Gastroesophageal sphincter (tissue), 4 donors: ENCODE results near the gene TMEM123. TPM values are rescaled to one million over a fixed set of nuclear protein-coding genes. Genes with fewer than 3 reads are reported as not detected.

Experiments used
- ATAC-seq: fragments of 150-250 bp; one replicate; pipeline ENCODE4 v1.9.1; 2016; ENCODE audit warnings: mild to moderate bottlenecking, moderate library complexity
- H3K27ac ChIP-seq, 4 donors: fragments of 200-600 bp; sonication (generic) in 3 of 4; 1 replicate in 3 of 4; 2 replicates in 1 of 4; pipeline ENCODE4 v1.5.1; 2016 to 2019
- H3K27me3 ChIP-seq: fragments of 200-600 bp; sonication (generic); one replicate; pipeline ENCODE4 v1.5.1; 2019
- H3K36me3 ChIP-seq, 2 donors: fragments of 200-600 bp; sonication (generic); one replicate each; pipeline ENCODE4 v1.5.1; 2019; ENCODE audit warnings: control low read depth in 1 of 2
- H3K4me1 ChIP-seq, 3 donors: fragments of 200-600 bp; sonication (generic); 1 replicate in 2 of 3; 2 replicates in 1 of 3; pipeline ENCODE4 v1.5.1; 2016 to 2019; ENCODE audit warnings: control low read depth in 2 of 3
- H3K4me3 ChIP-seq, 2 donors: fragments of 200-600 bp; sonication (generic); one replicate each; pipeline ENCODE4 v1.5.1; 2019; ENCODE audit warnings: mild to moderate bottlenecking in 1 of 2, moderate library complexity in 1 of 2
- H3K9me3 ChIP-seq, 3 donors: fragments of 200-600 bp; sonication (generic); one replicate each; pipeline ENCODE4 v1.5.1; 2017 to 2019; ENCODE audit warnings: control low read depth in 2 of 3
- CTCF ChIP-seq, 4 experiments: fragments of 200-600 bp in 2 of 4; fragments of 450-650 bp in 2 of 4; sonication (generic) in 1 of 4; IDR thresholded peaks; one replicate each; pipeline ENCODE4 v1.5.1; 2017 to 2019; ENCODE audit warnings: antibody characterized with exemption in 4 of 4, mild to moderate bottlenecking in 2 of 4, moderate library complexity in 2 of 4
- EP300 ChIP-seq: sonication (generic); formaldehyde crosslinking; IDR thresholded peaks from one replicate; pipeline ENCODE4 v1.6.1; 2017; ENCODE audit warnings: antibody characterized with exemption, mild to moderate bottlenecking
- POLR2A ChIP-seq, 2 donors: fragments of 450-650 bp; IDR thresholded peaks; one replicate each; pipeline ENCODE4 v1.6.1; 2017; ENCODE audit warnings: antibody characterized with exemption in 2 of 2, mild to moderate bottlenecking in 2 of 2, moderate library complexity in 1 of 2
- POLR2AphosphoS5 ChIP-seq: sonication (generic); formaldehyde crosslinking; IDR thresholded peaks from one replicate; pipeline ENCODE4 v1.6.1; 2017; ENCODE audit warnings: antibody characterized with exemption
- WGBS, 2 donors: methylation state at CpG; one replicate each; pipeline ENCODE4 v1.1.5; 2018; ENCODE audit warnings: low coverage in 1 of 2; 5-methylcytosine and 5-hydroxymethylcytosine counted together
- total RNA-seq, 4 donors: library from RNA; depleted of rRNA; stranded (reverse); fragments of >200 nt; gene quantifications; one replicate each; pipeline ENCODE4 v1.1.0, GENCODE V29; 2016

TMEM123 gene
- total RNA-seq, 4 donors from 2014 or later: 87.6 to 141 (median 101) TPM

GRCh38 chr11:102427068-102427467 lies 25.5 kb downstream of the TMEM123 start:
- Histone ChIP-seq H3K4me3 (no peak overlapping the region), H3K27ac (no peak overlapping the region), H3K36me3 (no peaks in the 10 kb centered on the region), H3K4me1 (peaks cover 12 to 75% (median 15%) of the 10 kb centered on the region in 3 donors), H3K27me3 (no peaks in the 10 kb centered on the region), H3K9me3 (no peaks in the 10 kb centered on the region)
- ATAC-seq: no peak
- 0% methylated on average over 1 of the region's 1 CpG for WGBS, 2 donors
- no peak for TF ChIP-seq CTCF (IDR thresholded peaks at IDR 0.05)
- no peak for TF ChIP-seq POLR2AphosphoS5
- no peak for TF ChIP-seq POLR2A (IDR thresholded peaks at IDR 0.05)
- TF ChIP-seq EP300: no peak

GRCh38 chr11:102426570-102426969 lies 26.0 kb downstream of the TMEM123 start:
- no peaks in the 10 kb centered on the region for H3K27me3 ChIP-seq
- H3K4me3 ChIP-seq: no peak overlapping the region
- H3K4me1 ChIP-seq: peaks cover 12 to 75% (median 15%) of the 10 kb centered on the region in 3 donors
- H3K36me3 ChIP-seq: no peaks in the 10 kb centered on the region
- no peak for TF ChIP-seq POLR2A (IDR thresholded peaks at IDR 0.05)
- TF ChIP-seq POLR2AphosphoS5: no peak
- no peak for TF ChIP-seq EP300
- no peak for TF ChIP-seq CTCF (IDR thresholded peaks at IDR 0.05)
- H3K27ac ChIP-seq: no peak overlapping the region
- no peaks in the 10 kb centered on the region for H3K9me3 ChIP-seq
- ATAC-seq: no peak

- Histone ChIP-seq H3K27me3 (no peaks in the 10 kb centered on the region), H3K4me3 (no peak overlapping the region), H3K36me3 (no peaks in the 10 kb centered on the region), H3K9me3 (no peaks in the 10 kb centered on the region), H3K4me1 (peaks cover 12 to 74% (median 15%) of the 10 kb centered on the region in 3 donors), H3K27ac (no peak overlapping the region)
- no peak for TF ChIP-seq POLR2AphosphoS5
- no peak for TF ChIP-seq CTCF (IDR thresholded peaks at IDR 0.05)
- no peak for ATAC-seq
- 61 to 80% methylated on average over 2 of the region's 2 CpGs for WGBS, 2 donors
Measured at GRCh38 chr11:102426000-102426399, 26.6 kb downstream of the TMEM123 start.

- H3K4me3 ChIP-seq: no peak overlapping the region
- peaks cover 0 to 66% (median 0%) of the 10 kb centered on the region in 3 donors for H3K4me1 ChIP-seq
- H3K9me3 ChIP-seq: no peaks in the 10 kb centered on the region
- no peaks in the 10 kb centered on the region for H3K27me3 ChIP-seq
- TF ChIP-seq POLR2A (IDR thresholded peaks at IDR 0.05) (no peak), EP300 (no peak), CTCF (IDR thresholded peaks at IDR 0.05) (no peak), POLR2AphosphoS5 (no peak)
- no peak overlapping the region for H3K27ac ChIP-seq
- H3K36me3 ChIP-seq: no peaks in the 10 kb centered on the region
- ATAC-seq: no peak
- 77 to 100% methylated on average over 1 of the region's 1 CpG for WGBS, 2 donors
Measured at GRCh38 chr11:102423936-102424335, 28.6 kb downstream of the TMEM123 start.

- Histone ChIP-seq H3K9me3 (no peaks in the 10 kb centered on the region), H3K4me1 (peaks cover 0 to 58% (median 0%) of the 10 kb centered on the region in 3 donors), H3K4me3 (no peak overlapping the region), H3K27ac (no peak overlapping the region), H3K36me3 (no peaks in the 10 kb centered on the region), H3K27me3 (no peaks in the 10 kb centered on the region)
- 63% methylated on average over 3 to 4 of the region's 4 CpGs for WGBS, 2 donors
- no peak for TF ChIP-seq CTCF (IDR thresholded peaks at IDR 0.05)
- ATAC-seq: no peak
Measured at GRCh38 chr11:102422817-102423712, 29.5 kb downstream of the TMEM123 start.
